Measurements from ENCODE around the gene PIGC. TPM values are rescaled to one million over a fixed set of nuclear protein-coding genes. Genes with fewer than 3 reads are reported as not detected.

PIGC gene
- total and polyA plus RNA-seq, 2 experiments from 2014 or later: 27.8 to 32.7 TPM

DNA sequence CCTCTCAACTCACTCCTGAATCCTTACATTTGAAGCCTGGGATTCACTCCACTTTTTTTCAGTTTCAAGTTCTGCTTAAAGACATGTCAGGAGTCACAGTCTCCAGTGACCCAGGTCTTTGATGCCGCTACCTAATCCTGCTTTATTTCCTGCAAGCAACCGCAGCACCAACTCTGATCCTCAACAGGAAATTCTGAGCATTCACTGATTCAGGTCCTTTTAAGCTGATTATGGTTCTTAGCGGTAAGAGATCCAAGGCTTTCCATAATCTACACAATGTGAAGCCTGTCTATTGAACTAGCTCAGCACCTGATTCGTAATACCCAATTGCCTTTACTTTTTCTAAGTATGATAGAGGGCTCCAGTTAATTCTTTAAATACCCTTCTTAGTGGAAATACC, 43.7 kb upstream of the PIGC start:
- no peak overlapping the region for H3K27ac ChIP-seq
- H3K9me2 ChIP-seq (ENCODE audit: insufficient read depth): no peaks in the 10 kb centered on the region
- H4K20me1 ChIP-seq (ENCODE audit: insufficient read depth): no peaks in the 10 kb centered on the region
- in situ Hi-C loops (cut with MboI): no loop called here
- H3K9ac ChIP-seq: no peak overlapping the region
- H3K9me3 ChIP-seq (ENCODE audit: low read depth): no peaks in the 10 kb centered on the region
- 50 to 57% methylated on average over 4 of the region's 4 CpGs for WGBS, 2 experiments (ENCODE audit: low coverage in 1 of 2, low lambda C conversion rate in 2 of 2, missing lambda C conversion rate in 2 of 2)
- no peak for DNase-seq
- H3K79me2 ChIP-seq (ENCODE audit: insufficient read depth): no peaks in the 10 kb centered on the region
- TF ChIP-seq EZH2 (IDR thresholded peaks at IDR 0.05; ENCODE audit: insufficient read depth, poor library complexity, severe bottlenecking): no peak
- TF ChIP-seq EZH2phosphoT487 (IDR thresholded peaks at IDR 0.05; ENCODE audit: insufficient read depth, low read depth): no peak
- no peak overlapping the region for H3K4me3 ChIP-seq
- H3K27me3 ChIP-seq (replicated peaks; ENCODE audit: insufficient read depth): peaks cover 26% of the 10 kb centered on the region
- no peak overlapping the region for H2AFZ ChIP-seq
- no peaks in the 10 kb centered on the region for H3K4me1 ChIP-seq (ENCODE audit: insufficient read depth)
- no peaks in the 10 kb centered on the region for H3K36me3 ChIP-seq (ENCODE audit: low read depth)
- H3K4me2 ChIP-seq (ENCODE audit: unreplicated experiment): no peak overlapping the region
- H3F3A ChIP-seq (ENCODE audit: insufficient read depth): no peaks in the 10 kb centered on the region

DNA sequence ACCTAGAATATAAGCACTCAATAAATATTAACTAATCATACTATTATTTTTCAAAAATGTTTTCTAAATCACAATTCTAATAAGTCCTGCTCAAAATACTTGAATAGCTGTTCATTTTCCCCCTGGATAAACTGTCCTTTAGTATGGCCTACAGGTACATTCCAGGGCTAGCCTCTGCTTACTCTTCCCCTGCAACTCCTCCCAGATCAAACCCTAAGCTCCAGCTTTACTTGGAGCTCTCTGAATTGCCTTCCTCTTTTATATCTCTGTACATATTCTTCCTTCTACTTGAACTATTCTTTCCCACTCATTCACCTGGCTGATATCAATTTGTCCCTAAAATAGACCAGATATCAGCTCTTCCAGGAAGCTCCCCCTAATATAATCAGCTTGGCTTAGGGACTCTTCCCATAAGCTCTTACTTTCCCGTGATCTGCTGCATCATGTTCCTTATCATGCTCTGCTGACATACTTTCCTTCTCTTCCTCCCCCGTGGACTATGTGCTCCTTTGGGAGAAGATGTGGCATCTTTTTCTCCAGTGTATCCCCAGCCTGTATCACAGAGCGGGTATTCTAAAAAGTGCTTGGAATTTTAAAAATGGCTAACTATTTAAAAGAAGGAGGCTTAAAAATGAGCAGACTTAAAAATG, 43.1 kb upstream of the PIGC start:
- Histone ChIP-seq H3F3A (ENCODE audit: insufficient read depth) (no peaks in the 10 kb centered on the region), H3K79me2 (ENCODE audit: insufficient read depth) (no peaks in the 10 kb centered on the region), H3K9ac (no peak overlapping the region), H2AFZ (no peak overlapping the region), H3K36me3 (ENCODE audit: low read depth) (no peaks in the 10 kb centered on the region), H3K9me2 (ENCODE audit: insufficient read depth) (no peaks in the 10 kb centered on the region), H3K4me3 (no peak overlapping the region), H3K27me3 (replicated peaks; ENCODE audit: insufficient read depth) (peaks cover 26% of the 10 kb centered on the region), H3K4me1 (ENCODE audit: insufficient read depth) (no peaks in the 10 kb centered on the region), H3K4me2 (ENCODE audit: unreplicated experiment) (no peak overlapping the region), H3K27ac (no peak overlapping the region), H3K9me3 (ENCODE audit: low read depth) (no peaks in the 10 kb centered on the region), H4K20me1 (ENCODE audit: insufficient read depth) (no peaks in the 10 kb centered on the region)
- DNase-seq: no peak
- in situ Hi-C loops (cut with MboI): no loop called here
- WGBS, 2 experiments (ENCODE audit: low coverage in 1 of 2, low lambda C conversion rate in 2 of 2, missing lambda C conversion rate in 2 of 2): 48 to 51% methylated on average over 3 of the region's 3 CpGs
- TF ChIP-seq EZH2 (IDR thresholded peaks at IDR 0.05; ENCODE audit: insufficient read depth, poor library complexity, severe bottlenecking): no peak
- TF ChIP-seq EZH2phosphoT487 (IDR thresholded peaks at IDR 0.05; ENCODE audit: insufficient read depth, low read depth): no peak

DNA sequence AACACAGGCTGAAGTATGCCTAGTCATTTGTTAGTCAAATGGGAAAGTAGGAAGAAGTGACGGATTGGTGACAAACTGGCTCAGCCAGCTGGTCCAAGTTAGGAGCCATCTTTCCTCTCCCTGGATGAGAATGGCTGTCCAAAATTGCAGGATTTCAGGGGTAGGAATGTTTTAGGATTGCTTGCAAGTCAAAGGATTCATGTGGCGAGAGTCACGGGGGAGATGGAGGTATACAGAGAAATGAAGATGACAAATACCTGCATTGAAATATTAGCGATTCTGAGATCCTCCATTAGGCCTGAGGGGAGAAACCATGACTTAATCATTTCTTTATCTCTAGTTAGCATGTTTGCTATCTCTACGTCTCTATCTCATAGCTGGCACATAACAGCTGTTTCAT, 41.8 kb upstream of the PIGC start:
- H3K4me3 ChIP-seq: no peak overlapping the region
- H3K27me3 ChIP-seq (replicated peaks; ENCODE audit: insufficient read depth): peaks cover 36% of the 10 kb centered on the region
- in situ Hi-C loops (cut with MboI): no loop called here
- H3K9me2 ChIP-seq (ENCODE audit: insufficient read depth): no peaks in the 10 kb centered on the region
- H3K79me2 ChIP-seq (ENCODE audit: insufficient read depth): no peaks in the 10 kb centered on the region
- no peak for TF ChIP-seq EZH2phosphoT487 (IDR thresholded peaks at IDR 0.05; ENCODE audit: insufficient read depth, low read depth)
- no peak for TF ChIP-seq EZH2 (IDR thresholded peaks at IDR 0.05; ENCODE audit: insufficient read depth, poor library complexity, severe bottlenecking)
- no peaks in the 10 kb centered on the region for H3K36me3 ChIP-seq (ENCODE audit: low read depth)
- H3K27ac ChIP-seq: no peak overlapping the region
- DNase-seq: no peak
- H3K4me1 ChIP-seq (ENCODE audit: insufficient read depth): no peaks in the 10 kb centered on the region
- no peak overlapping the region for H3K9ac ChIP-seq
- 47 to 58% methylated on average over 5 of the region's 5 CpGs for WGBS, 2 experiments (ENCODE audit: low coverage in 1 of 2, low lambda C conversion rate in 2 of 2, missing lambda C conversion rate in 2 of 2)
- no peaks in the 10 kb centered on the region for H3K9me3 ChIP-seq (ENCODE audit: low read depth)
- no peaks in the 10 kb centered on the region for H4K20me1 ChIP-seq (ENCODE audit: insufficient read depth)
- H2AFZ ChIP-seq: no peak overlapping the region
- no peak overlapping the region for H3K4me2 ChIP-seq (ENCODE audit: unreplicated experiment)
- H3F3A ChIP-seq (ENCODE audit: insufficient read depth): no peaks in the 10 kb centered on the region

DNA sequence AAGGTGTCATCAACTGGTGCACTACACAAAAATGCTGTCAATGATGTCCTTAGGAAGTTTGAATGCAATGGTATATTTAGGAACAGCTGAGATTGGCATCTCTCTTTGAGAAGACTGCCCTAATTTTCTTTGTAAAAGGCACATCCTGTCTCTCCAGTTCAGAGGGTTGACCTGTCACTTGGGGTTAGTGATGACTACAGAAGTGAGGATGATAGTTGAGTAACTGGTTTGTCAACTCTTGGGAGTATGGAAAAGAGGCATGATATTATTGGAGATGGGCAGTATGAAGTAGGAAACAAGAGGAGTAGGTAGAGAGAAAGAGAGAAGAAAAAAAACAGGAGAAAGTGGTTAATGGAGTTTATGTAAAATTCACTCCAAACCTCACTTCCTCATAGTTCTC, 40.4 kb upstream of the PIGC start:
- Histone ChIP-seq H3K27ac (no peak overlapping the region), H3F3A (ENCODE audit: insufficient read depth) (no peaks in the 10 kb centered on the region), H4K20me1 (ENCODE audit: insufficient read depth) (no peaks in the 10 kb centered on the region), H3K27me3 (replicated peaks; ENCODE audit: insufficient read depth) (peaks cover 35% of the 10 kb centered on the region), H3K9ac (no peak overlapping the region), H3K4me2 (ENCODE audit: unreplicated experiment) (no peak overlapping the region), H3K36me3 (ENCODE audit: low read depth) (no peaks in the 10 kb centered on the region), H3K4me3 (no peak overlapping the region), H3K9me2 (ENCODE audit: insufficient read depth) (no peaks in the 10 kb centered on the region), H3K9me3 (ENCODE audit: low read depth) (no peaks in the 10 kb centered on the region), H3K4me1 (ENCODE audit: insufficient read depth) (no peaks in the 10 kb centered on the region), H3K79me2 (ENCODE audit: insufficient read depth) (no peaks in the 10 kb centered on the region), H2AFZ (no peak overlapping the region)
- no peak for TF ChIP-seq EZH2 (IDR thresholded peaks at IDR 0.05; ENCODE audit: insufficient read depth, poor library complexity, severe bottlenecking)
- TF ChIP-seq EZH2phosphoT487 (IDR thresholded peaks at IDR 0.05; ENCODE audit: insufficient read depth, low read depth): no peak
- in situ Hi-C loops (cut with MboI): no loop called here
- no peak for DNase-seq

DNA sequence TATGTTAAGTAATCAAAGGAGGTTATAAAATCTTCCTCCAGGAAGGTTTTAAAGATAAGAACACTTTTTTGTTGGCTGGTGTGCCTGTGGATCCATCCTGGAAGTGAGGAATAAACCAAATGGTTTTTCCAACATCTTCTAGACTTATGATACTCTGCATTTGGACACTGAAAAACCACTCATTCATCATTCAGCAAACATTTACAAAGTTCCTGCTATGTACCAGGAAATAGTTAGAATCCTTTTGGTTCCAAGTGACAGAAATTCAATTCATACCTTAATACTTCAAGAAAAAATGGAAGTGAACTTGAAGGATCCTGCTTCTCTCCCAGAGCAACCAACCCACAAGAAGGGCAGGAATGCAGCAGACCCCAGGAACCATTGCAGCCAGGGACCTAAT, 39.6 kb upstream of the PIGC start:
- no peak overlapping the region for H3K4me2 ChIP-seq (ENCODE audit: unreplicated experiment)
- H3K9me2 ChIP-seq (ENCODE audit: insufficient read depth): no peaks in the 10 kb centered on the region
- H2AFZ ChIP-seq: no peak overlapping the region
- no peak for TF ChIP-seq EZH2phosphoT487 (IDR thresholded peaks at IDR 0.05; ENCODE audit: insufficient read depth, low read depth)
- no peak for TF ChIP-seq EZH2 (IDR thresholded peaks at IDR 0.05; ENCODE audit: insufficient read depth, poor library complexity, severe bottlenecking)
- no peak overlapping the region for H3K4me3 ChIP-seq
- no peak overlapping the region for H3K9ac ChIP-seq
- no peak for DNase-seq
- no peaks in the 10 kb centered on the region for H4K20me1 ChIP-seq (ENCODE audit: insufficient read depth)
- no peaks in the 10 kb centered on the region for H3K4me1 ChIP-seq (ENCODE audit: insufficient read depth)
- H3K9me3 ChIP-seq (ENCODE audit: low read depth): no peaks in the 10 kb centered on the region
- H3F3A ChIP-seq (ENCODE audit: insufficient read depth): no peaks in the 10 kb centered on the region
- H3K36me3 ChIP-seq (ENCODE audit: low read depth): no peaks in the 10 kb centered on the region
- no peak overlapping the region for H3K27ac ChIP-seq
- no peaks in the 10 kb centered on the region for H3K79me2 ChIP-seq (ENCODE audit: insufficient read depth)
- in situ Hi-C loops (cut with MboI): no loop called here
- peaks cover 33% of the 10 kb centered on the region for H3K27me3 ChIP-seq (replicated peaks; ENCODE audit: insufficient read depth)
